Measurements from ENCODE around the gene SGIP1. TPM values are rescaled to one million over a fixed set of nuclear protein-coding genes. Genes with fewer than 3 reads are reported as not detected.

Gene SGIP1
- total and polyA plus RNA-seq, 2 experiments from 2014 or later: 3.3 to 8.8 TPM

DNA sequence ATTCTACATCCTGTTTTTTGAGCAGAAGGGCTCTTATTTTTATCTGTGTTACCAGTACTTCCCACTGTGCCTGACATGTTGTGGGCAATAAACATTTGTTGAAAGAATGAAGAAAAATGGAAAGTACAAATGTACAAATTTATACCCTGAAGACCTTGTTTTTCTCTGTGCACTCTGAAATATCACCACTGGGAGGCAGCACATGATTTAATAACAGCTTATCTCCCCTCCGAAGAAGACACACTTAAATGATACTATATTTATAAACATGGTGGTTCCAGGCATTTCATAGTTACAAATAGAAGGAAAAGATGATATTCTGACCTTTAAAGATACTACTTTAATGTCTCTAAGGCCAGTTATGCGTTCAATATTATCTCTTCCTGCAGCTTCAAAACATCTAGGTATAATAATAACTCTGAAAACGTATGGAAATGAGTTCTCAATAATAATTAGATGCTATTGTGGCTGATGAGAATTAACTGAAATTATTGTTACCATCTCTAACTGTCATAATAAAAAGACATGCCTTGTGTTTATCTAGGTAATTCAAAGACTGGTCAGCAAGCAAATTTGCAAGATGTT, 231.1 kb downstream of the SGIP1 start:
- peaks cover 5% of the 10 kb centered on the region for H3K4me1 ChIP-seq (ENCODE audit: low read depth)
- H3K27me3 ChIP-seq: no peaks in the 10 kb centered on the region
- no peaks in the 10 kb centered on the region for H3K36me3 ChIP-seq
- H3K9me3 ChIP-seq (ENCODE audit: low read depth): no peaks in the 10 kb centered on the region
- no peak overlapping the region for H3K4me3 ChIP-seq
- TF ChIP-seq, protein P1, sequence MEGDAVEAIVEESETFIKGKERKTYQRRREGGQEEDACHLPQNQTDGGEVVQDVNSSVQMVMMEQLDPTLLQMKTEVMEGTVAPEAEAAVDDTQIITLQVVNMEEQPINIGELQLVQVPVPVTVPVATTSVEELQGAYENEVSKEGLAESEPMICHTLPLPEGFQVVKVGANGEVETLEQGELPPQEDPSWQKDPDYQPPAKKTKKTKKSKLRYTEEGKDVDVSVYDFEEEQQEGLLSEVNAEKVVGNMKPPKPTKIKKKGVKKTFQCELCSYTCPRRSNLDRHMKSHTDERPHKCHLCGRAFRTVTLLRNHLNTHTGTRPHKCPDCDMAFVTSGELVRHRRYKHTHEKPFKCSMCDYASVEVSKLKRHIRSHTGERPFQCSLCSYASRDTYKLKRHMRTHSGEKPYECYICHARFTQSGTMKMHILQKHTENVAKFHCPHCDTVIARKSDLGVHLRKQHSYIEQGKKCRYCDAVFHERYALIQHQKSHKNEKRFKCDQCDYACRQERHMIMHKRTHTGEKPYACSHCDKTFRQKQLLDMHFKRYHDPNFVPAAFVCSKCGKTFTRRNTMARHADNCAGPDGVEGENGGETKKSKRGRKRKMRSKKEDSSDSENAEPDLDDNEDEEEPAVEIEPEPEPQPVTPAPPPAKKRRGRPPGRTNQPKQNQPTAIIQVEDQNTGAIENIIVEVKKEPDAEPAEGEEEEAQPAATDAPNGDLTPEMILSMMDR (IDR thresholded peaks at IDR 0.05; ENCODE audit: low read depth, low read length): peak; percentile 69
- peak; percentile 53 to 74 for DNase-seq (ENCODE audit: low read depth in 1 of 2, low spot score in 1 of 2)
- no peak overlapping the region for H3K27ac ChIP-seq

DNA sequence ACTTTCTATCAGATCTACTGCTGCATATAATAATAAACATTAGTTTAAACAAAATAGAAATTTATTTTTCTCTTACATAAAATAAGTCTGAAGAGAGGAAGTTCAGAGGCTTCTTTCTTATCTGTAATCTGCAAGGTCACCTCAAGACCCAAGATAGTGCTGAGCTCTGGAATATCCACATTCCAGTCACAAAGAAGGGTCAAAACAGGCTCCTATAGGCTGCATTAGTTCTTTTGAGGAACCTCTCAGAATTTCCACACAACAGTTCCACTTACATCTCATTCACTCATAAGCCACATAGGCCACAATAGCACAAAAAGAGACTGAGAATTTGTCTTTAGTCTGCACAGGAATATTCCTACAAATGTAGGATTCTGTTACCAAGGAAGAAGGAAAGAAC, 233.7 kb downstream of the SGIP1 start:
- Histone ChIP-seq H3K4me3 (no peak overlapping the region), H3K36me3 (no peaks in the 10 kb centered on the region), H3K4me1 (ENCODE audit: low read depth) (peaks cover 5% of the 10 kb centered on the region), H3K9me3 (ENCODE audit: low read depth) (no peaks in the 10 kb centered on the region), H3K27ac (no peak overlapping the region), H3K27me3 (no peaks in the 10 kb centered on the region)
- TF ChIP-seq, protein P1 (IDR thresholded peaks at IDR 0.05; ENCODE audit: low read depth, low read length): no peak
- no peak for DNase-seq (ENCODE audit: low read depth in 1 of 2, low spot score in 1 of 2)

DNA sequence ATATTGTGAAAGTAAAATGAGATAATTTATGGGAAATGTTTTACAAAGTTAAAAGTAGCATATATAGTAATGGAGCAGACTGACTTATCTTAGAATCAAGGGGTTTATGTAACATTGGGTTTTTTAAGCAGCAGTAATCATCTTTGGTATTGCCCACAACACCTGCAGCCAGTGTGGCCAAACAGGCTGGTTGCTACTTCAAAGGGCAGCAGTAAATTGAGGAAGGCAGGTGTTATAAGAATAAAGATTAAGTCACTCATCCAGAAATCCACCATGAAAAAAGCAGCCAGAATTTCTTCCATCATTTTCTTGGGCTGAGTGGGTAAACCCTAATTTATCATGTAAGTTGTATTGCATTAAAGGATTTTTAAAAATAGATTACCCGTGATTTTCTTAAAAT, 235.0 kb downstream of the SGIP1 start:
- no peak for DNase-seq (ENCODE audit: low read depth in 1 of 2, low spot score in 1 of 2)
- Histone ChIP-seq H3K27ac (no peak overlapping the region), H3K4me1 (ENCODE audit: low read depth) (peaks cover 5% of the 10 kb centered on the region), H3K9me3 (ENCODE audit: low read depth) (no peaks in the 10 kb centered on the region), H3K36me3 (no peaks in the 10 kb centered on the region), H3K27me3 (no peaks in the 10 kb centered on the region), H3K4me3 (no peak overlapping the region)
- TF ChIP-seq, protein P1 (IDR thresholded peaks at IDR 0.05; ENCODE audit: low read depth, low read length): no peak

DNA sequence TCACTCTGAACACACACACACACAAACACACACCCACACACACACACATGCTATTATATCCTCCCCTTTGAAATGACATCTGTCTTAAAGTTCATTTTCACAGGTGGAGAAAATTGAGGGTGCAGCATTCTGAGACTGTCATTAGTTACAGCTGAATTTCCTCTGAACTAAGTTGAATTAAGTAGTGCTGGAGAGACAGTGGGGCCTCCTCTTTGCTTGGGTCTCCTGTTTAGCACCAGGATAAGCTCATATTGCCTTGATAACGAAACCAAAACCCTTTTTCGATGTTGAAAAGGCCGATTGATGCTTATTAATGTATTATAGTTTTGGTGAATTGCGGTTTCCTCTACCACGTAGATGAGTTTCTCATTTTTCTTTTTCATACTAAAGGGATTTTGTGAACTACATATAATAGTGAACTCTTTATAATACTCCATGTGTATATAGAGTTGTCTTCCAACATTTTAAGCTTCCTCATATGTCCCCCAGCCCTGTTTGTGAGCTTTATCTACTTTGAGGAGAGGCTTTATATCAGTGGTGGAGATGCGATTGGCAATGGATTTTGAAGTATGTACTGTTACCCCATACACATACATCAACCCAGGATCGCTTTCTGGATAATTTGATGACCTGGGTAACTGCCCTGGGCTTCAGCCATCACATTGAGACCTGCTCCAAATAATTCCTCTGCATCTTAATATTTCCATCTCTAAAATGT, 235.7 kb downstream of the SGIP1 start:
- DNase-seq (ENCODE audit: low read depth in 1 of 2, low spot score in 1 of 2): peak in 1 of 2 donors; percentile 6
- no peaks in the 10 kb centered on the region for H3K36me3 ChIP-seq
- no peak overlapping the region for H3K4me3 ChIP-seq
- no peaks in the 10 kb centered on the region for H3K9me3 ChIP-seq (ENCODE audit: low read depth)
- no peaks in the 10 kb centered on the region for H3K27me3 ChIP-seq
- no peak overlapping the region for H3K27ac ChIP-seq
- TF ChIP-seq, protein P1 (IDR thresholded peaks at IDR 0.05; ENCODE audit: low read depth, low read length): no peak
- peaks cover 5% of the 10 kb centered on the region for H3K4me1 ChIP-seq (ENCODE audit: low read depth)

DNA sequence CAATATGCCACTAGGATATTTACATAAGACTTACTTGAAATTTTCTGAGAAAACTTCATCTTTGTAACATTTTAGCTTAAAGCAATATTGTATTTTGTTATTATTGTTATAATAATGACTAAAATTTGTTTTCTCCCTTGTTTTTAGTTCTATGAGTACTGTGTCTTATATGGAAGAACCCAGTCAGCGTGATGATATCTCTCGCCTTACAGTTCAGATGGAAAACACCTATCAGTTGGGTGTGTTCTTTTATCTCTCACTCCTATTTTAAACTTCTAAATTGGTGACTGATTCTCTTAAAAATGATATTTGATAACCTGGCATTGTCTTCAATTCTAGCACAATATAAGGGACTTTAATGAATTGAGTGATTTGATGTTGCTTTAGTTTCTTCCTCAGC, 236.3 kb downstream of the SGIP1 start:
- TF ChIP-seq, protein P1 (IDR thresholded peaks at IDR 0.05; ENCODE audit: low read depth, low read length): no peak
- Histone ChIP-seq H3K36me3 (no peaks in the 10 kb centered on the region), H3K4me3 (no peak overlapping the region), H3K9me3 (ENCODE audit: low read depth) (no peaks in the 10 kb centered on the region), H3K4me1 (ENCODE audit: low read depth) (peaks cover 5% of the 10 kb centered on the region), H3K27ac (no peak overlapping the region), H3K27me3 (no peaks in the 10 kb centered on the region)
- DNase-seq (ENCODE audit: low read depth in 1 of 2, low spot score in 1 of 2): no peak
